Activated CD4-positive, alpha-beta T cell treated with anti-CD3 and anti-CD28 coated beads for 24 hours (primary cell): Measurements from ENCODE around the gene PCNX1.
"Not testable (repeated sequence)": the region's sequence is repeated elsewhere in the genome, so short reads cannot be mapped to it uniquely, and the experiment has no call there.

Experiments
- DNase-seq, 2 donors: peaks; one replicate each; pipeline ENCODE4 v3.0.0-alpha.2; 2020; ENCODE audit warnings: low read depth in 2 of 2

Gene PCNX1

DNA sequence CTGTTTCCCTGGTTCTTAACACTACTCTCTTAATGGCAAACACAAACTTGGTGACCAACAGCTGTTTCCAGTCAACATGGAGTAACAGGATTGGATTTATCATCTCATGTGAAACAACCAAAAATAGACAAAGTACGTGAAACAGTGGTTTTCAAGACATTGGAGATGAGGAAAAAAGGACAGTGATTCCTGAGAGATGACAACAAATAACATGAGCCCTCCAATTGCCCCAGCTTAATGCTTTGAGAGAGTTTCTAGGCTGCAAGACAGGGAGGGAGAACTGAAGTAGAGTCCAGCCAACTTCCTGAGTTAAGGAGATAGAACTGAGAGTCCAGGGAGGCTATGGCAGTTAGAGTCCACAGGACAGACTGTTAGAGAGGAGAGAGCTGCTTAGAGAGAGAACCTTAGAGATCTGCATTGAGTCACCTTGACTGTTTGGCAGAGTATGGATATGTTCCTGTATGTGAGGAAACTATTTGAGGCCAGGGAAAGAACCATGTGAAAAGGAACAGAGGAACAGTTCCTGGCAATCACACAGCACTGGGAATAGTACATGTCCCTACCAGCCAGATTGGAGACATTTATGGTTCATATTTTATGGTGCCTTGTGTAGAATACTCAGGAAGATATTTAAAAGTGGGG lies 106.4 kb downstream of the PCNX1 start:
- DNase-seq = no peak

DNA sequence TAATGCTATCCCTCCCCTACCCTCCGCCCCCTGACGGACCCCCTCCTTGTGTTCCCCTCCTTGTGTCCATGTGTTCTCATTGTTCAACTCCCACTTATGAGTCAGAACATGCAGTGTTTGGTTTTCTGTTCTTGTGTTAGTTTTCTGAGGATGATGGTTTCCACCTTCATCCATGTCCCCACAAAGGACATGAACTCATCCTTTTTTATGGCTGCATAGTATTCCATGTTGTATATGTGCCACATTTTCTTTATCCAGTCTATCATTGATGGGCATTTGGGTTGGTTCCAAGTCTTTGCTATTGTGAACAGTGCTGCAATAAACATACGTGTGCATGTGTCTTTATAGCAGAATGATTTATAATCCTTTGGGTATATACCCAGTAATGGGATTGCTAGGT lies 112.7 kb downstream of the PCNX1 start:
- not testable (repeated sequence) for DNase-seq

DNA sequence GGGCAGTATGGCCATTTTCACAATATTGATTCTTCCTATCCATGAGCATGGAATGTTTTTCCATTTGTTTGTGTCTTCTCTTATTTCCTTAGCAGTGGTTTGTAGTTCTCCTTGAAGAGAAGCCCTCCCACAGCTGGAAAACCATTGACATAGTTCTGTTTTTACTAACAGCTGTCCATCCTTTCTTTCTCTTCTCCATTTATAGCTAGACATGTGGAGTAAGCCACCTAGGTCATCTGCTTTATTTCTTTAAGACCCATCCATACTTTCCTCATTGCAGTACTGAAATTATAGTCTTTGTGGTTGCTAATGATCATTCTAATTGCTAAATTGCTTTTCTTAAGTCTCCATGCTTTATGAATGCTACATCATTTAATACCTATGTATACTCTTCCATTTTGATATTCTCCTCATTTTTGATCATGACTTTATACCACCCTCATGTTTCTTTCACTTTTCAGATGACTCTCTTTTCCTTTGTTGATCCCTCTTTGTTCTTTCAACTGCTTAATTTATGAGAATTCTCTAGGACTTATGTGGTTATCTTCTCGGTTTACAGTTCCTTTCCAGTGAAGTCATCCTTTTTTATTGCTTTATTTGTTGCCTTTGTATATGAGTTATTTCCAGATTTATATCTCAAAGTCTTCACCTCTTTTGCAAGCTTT lies 114.2 kb downstream of the PCNX1 start:
- no peak for DNase-seq

DNA sequence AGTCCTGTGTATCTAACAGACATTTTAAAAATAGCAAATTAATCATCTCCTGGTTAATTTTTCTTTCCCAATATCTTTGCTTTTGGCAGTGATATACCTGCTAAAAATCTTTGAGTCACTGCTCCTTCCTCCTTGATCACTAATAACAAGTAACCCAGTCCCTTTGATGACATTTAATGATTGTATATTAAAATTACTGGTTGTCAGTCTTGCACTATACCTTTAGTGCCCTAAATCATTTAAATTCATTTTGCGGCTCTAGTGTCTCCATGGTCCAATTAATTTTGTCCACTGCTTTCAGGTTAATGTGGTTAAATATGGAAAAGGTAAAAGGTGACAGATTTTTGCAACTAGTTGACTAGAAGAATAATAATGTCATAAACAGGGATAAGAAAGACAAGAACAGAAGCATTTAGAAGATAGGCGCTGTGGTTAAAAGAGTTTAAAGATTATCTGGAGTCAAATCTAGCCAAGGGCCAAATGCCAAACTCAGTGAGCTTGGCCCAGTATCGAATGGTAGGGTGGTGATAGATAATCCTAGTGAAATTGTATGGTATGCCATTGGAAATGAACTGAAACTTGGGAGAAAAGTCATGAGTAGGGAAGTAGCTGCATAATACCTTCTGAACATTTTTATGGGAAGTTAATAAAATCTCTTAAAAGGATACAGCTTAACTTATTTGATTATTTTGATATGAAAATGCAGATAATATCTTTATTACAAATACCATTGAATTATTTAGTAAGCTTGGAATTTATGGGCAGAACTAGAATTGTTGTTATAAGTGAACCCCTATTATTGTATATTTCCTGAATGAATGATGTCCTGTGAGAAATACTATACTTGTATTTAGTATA lies 115.0 kb downstream of the PCNX1 start:
- no peak for DNase-seq

DNA sequence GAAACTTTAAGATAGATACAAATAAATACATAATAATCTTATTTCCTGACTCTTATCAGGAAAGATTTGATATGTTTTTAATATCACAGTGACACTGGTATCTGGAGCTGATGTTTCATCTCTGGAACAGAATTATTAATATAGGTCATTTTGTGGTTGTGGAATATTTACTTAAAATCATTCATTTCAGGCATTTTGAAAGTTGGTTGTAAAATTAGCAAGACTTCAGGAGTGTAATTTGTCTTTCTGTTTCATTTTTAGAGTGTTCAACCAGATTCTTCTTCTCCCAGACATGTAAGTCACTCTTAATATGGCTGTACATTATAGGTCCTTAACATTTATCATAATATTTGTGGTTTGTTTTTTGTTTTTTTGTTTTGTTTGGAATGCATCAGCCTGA lies 115.7 kb downstream of the PCNX1 start:
- DNase-seq = no peak

DNA sequence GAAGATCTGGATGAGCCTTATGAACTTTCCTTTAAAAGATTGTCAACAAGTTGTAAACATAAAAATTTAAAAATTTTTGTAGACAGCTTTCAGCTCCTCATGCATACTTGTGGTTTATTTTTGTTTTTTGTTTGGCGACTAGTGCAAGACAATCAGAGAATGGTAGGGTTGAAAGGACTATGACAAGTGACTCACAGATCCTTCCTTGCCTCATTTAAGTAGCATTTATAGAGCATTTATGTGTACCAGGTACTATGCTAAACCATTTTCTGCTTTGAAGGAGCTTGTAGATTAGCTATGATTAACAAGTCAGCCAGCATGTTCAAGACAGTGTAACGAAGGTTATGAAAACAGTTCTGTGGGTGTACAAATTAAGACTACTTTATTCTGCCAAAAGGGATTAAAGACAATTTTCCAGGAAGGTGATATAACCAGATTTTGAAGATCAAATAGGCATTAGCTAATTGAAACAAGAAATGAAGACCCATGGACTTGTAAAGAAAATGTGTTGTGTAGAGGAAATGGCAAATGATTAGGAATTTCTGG lies 122.0 kb downstream of the PCNX1 start:
- no peak for DNase-seq

DNA sequence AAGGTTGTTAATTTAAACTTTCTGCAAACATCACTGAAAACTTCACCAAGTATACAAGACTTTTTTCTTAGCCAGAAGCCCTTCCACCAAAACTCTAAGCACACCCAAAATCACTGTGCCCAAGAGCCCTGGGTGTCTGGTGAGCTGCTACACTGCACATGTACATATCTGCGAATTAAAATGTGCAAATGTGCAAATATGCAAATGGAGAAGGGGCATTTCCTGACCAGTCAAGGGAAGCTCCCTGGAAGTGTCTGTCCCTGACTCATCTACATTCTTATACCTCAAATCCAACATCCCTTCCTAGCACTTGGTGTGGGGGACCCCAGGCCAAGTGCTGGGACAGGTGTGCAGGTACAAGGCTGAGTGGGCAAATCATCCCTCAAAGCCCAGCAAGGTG lies 123.7 kb downstream of the PCNX1 start:
- no peak for DNase-seq

DNA sequence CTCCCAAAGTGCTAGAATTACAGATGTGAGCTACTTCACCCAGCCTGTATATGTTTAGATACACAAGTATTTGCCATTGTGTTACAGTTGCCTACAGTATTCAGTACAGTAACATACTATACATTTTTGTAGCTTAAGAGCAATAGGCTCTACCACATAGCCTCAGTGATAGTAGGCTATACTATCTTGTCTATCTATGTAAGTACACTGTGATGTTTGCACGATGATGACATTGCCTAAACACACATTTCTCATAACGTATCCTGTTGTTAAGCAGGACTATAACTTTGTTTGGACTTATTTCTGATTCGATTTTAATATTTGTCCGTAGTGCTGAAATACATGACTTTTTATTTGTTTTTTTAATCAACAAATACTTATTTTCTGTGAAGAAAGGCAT lies 129.2 kb downstream of the PCNX1 start:
- no peak for DNase-seq

DNA sequence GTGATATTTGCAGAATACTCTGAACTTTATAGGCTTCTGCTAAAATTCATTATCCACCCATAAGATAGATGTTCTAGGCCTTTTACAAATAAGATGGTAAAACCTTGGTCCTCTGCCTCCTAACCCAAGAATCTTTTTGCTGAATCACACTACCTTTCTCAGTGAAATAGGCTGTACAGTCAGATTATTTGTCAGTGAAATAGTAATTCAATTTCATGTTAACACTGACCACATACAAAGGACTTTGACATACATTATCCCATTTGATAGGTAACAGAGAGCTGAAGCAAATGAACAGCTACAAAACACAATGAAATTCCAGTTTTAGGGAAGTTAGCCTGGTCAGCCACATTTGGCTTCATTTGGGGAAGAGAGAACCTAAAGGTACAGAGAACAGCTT lies 141.1 kb downstream of the PCNX1 start:
- no peak for DNase-seq

DNA sequence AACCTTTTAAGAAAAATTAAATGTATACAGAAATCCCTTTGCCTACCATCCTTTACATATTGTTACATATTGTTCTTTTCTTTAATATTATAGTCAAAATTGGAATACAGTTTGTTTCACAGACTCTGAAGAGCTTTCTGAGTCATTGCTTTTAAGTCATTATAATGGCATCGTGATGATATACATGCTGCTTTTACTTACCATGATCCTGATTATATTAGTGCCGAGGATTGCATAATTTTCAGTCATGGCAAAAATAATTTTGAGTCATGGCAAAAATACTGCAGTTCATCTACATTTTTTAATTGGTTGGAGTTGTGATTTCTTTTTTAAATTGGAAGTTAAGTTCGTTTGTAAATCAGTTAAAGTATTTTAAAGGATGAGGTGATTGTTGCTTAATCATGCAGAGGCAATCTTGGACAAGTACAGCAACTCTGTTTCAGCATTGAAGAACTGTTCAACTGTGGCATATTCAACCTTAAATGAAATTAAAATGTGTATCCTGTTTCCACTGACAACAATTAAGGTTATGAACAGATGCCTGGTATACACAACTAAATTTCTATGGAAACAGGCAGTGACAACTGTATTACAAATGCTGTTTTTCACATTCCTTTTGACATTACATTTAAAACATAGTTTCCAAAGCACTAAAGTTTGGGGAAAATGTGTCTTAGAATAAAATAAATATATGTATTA lies 142.3 kb downstream of the PCNX1 start:
- DNase-seq = no peak

DNA sequence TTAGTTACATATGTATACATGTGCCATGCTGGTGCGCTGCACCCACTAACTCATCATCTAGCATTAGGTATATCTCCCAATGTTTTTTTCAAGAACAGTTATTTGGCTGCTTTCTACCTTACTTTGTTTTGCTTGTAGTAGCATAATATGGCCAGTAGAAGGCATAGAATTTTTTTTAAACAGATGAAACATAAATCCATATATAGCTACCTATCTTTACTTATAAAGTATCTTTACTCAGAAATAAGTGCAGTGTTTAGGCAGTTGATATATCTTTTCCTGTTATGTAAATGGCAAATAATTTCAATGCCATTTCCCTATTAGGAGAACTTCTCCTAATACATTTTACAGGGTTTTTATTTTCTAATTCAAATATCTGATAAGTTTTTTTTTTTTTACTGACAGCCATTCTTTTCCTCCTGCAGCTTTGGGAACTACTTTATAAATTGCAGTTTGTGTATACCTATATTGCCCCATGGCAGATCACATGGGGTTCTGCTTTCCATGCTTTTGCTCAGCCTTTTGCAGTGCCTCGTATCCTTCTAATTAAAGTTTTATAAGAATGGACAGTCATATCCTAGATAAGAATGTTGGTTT lies 143.1 kb downstream of the PCNX1 start:
- DNase-seq = no peak

DNA sequence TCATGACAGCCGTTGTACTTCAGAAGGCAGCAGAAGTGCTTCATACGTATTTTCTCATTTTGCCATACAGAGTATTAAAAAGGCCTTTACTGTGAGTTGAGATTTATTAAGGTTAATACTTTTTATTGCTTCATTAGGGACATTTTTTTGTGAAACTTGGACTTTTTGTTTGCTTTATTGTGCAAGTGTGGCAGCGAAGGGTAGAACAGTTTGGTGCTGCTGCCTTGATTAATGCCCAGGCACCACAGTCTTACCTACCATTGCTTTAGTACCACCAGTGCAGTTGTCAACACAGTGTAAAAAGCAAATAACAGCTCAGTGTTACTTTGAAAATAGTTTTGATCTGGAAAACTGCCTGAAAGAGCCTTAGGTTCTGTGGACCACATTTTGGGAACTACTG lies 147.4 kb downstream of the PCNX1 start:
- DNase-seq = no peak

DNA sequence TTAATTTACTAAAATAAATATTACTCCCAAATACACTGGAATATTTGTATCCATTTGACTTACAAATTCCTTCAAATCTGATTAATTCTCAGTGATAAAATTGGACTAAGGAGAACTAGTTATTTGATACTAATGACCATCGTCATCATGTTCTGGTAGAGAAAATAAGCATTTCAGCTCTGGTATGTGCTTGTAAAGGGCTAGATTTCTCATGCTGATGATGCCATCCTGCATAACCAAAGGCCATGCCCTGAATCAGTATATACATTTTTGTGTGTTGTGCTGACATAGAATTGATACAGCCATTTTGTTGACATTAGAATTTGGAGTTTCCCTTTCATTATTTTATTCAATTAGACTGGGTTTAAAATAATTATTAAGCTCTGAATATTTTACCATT lies 148.9 kb downstream of the PCNX1 start:
- DNase-seq = no peak

DNA sequence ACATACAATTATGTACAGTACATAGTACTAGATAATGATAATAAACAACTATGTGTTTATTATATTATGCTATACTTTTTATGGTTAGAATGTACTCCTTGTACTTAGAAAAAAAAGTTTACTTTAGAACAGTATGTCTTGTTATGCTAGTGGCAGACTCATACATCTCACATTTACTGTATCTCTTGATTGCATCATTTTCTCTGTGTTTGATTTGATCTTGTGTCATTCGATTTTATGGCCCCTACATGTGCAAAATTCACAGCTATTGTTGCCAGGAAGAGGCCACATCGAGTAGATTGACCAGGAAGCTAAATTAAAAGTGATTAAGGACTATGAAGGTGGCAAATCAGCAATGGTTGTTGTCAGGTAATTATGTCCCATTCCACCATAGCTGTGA lies 153.0 kb downstream of the PCNX1 start:
- DNase-seq = no peak

DNA sequence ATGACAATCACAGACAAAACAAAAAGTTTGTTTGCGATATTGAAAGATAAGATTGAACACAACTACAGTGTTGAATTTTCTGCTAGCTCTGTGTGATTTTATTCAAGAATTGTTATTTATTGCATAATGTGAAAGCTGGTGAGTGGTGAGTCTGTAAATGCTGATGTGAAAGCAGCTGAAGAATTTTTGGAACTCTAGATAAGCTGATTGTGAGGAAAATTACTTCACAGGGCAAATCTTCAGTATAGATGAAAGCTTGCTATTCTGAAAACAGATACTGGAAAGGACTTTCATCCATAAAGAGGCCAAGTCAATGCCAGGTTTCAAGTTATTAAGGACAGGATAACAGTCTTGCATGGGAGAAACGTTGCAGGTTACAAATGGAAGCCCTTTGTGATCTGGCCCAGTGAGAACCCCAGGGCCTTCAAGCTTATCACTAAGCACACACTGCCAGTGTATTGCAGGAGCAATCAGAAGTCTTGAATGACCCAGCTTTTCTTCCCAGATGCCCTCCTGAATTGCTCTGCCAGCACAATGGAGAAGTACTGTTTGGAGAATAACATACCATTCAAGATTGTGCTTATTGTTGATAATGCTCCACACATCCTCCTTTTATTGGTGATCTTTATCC lies 153.7 kb downstream of the PCNX1 start:
- DNase-seq = no peak

DNA sequence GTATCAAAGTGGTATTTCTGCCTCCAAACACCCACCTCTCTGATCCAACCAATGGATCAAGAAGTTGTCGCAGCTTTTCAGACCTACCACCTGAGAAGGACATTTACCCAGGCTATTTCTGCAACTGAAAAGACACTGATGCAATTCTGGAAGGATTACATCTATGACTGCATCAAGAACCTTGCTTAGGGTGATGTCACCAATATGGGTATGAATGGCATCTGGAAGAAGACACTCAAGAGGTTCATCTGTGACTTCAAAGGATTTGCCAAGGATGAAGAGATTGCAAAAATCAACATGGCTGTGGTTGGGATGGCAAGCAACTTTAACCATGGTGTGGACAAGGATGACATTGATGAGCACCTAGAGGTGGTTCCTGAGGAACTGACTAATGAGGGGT lies 154.2 kb downstream of the PCNX1 start:
- DNase-seq = no peak

DNA sequence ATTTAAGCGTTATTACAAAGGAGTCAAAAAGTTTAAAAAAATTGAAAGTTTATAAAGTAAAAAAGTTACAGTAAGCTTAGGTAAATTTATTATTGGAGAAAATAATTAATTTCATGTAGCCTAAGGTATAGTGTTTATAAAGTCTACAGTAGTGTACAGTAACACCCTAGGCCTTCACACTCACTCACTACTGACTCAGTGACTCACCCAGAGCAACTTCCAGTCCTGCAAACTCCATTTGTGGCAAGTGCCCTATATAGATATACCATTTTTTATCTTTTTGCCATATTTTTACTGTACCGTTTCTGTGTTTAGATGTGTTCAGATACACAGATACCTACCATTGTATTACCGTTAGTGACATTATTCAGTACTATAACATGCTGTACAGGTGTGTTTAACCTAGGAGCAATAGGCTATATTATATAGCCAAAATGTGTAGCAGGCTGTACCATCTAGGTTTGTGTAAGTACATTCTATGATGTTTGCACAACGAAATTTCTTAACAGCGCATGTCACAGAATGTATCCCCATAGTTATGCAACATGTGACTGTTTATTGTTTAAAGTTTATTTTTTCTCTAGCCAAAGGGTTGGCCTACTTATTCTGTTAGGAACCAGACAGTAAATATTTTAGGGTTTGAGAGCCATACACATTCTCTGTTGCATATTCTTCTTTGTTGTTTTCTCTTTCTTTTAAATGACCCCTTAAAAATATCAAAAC lies 155.5 kb downstream of the PCNX1 start:
- DNase-seq = no peak

DNA sequence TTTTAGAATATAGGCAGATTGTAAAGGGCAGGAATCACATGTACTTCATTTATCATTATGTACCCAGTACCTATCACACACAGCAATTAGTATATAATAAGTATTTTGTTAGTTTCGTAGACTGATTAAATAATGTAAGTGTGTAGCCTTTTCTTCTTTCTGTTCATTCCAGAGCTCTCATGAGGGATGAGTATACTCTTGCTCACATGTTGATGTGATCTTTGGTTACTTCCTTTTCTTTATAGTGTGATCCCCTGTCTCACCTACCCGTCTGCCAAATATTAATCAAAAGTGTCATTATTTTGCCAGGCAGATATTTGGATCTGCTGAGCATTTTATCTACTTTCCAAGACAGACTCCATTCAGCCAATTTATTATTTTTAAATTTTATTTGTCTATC lies 156.1 kb downstream of the PCNX1 start:
- DNase-seq = no peak

DNA sequence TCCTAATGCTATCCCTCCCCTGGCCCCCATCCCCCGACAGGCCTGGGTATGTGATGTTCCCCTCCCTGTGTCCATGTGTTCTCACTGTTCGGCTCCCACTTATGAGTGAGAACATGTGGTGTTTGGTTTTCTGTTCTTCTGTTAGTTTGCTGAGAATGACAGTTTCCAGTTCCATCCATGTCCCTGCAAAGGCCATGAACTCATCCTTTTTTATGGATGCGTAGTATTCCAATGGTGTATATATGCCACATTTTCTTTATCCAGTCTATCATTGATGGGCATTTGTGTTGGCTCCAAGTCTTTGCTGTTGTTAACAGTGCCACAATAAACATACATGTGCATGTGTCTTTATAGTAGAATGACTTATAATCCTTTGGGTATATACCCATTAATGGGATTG lies 157.5 kb downstream of the PCNX1 start:
- DNase-seq = not testable (repeated sequence)

DNA sequence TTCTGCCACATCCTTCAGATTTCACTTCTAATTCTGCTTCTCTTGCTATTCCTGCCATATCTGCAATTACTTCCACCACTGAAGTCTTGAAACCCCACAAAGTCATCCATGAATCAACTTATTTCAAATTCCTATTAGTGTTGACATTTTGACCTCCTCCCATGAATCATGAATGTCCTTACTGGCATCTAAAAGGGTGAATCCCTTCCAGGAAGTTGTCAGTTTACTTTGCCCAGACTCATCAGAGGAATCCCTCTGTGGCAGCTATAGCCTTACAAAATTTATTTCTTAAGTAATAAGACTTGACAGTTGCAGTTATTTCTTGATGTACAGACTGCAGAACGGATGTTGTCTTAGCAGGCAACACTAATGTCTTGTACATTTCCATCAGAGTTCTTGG lies 162.9 kb downstream of the PCNX1 start:
- DNase-seq = no peak

DNA sequence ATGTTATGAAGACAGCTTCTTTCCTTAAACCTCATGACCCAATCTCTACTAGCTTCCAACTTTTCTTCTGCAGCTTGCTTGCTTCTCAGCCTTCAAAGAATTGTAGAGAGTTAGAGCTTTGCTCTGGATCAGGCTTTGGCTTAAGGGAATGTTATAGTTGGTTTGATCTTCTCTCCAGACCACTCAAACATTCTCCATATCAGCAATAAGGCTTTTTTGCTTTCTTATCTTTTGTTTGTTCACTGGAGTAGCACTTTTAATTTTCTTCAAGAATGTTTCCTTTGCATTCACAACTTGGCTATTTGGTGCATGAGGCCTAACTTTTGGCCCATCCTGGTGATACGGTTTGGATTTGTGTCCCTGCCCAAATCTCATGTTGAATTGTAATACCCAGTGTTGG lies 163.8 kb downstream of the PCNX1 start:
- no peak for DNase-seq
